GM10266 (cell line): ENCODE results near the gene SLC37A2.

Experiments used
- DNase-seq: peaks from one replicate; pipeline ENCODE4 v3.0.0; 2012; ENCODE audit errors: extremely low spot score
- TF ChIP-seq, protein P1 (sequence below): IDR thresholded peaks from 2 replicates; pipeline ENCODE4 v1.5.1; 2012; ENCODE audit warnings: mild to moderate bottlenecking, low read depth; ENCODE audit not compliant: control insufficient read depth, insufficient read depth; ENCODE audit errors: missing control alignments

Gene SLC37A2

DNA sequence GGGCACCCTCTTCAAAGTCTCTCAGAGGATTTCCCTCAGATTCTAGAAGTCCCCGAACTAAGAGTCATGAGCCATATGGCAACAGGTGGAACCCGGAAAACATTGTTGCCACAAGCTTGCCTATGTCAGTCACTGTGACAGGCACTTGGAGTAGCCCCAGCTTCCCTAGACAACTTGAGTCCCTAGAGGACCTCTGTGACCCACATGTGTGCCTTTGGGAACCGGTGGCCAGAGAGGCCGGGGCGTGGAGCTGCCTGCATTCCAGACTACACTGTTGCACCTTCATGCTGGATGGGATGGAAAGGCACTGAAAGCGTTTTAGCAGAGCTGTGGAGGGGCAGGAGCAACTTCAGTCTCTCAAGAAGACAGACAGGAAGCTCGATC is 12.1 kb downstream of the SLC37A2 start:
- TF ChIP-seq, protein P1, sequence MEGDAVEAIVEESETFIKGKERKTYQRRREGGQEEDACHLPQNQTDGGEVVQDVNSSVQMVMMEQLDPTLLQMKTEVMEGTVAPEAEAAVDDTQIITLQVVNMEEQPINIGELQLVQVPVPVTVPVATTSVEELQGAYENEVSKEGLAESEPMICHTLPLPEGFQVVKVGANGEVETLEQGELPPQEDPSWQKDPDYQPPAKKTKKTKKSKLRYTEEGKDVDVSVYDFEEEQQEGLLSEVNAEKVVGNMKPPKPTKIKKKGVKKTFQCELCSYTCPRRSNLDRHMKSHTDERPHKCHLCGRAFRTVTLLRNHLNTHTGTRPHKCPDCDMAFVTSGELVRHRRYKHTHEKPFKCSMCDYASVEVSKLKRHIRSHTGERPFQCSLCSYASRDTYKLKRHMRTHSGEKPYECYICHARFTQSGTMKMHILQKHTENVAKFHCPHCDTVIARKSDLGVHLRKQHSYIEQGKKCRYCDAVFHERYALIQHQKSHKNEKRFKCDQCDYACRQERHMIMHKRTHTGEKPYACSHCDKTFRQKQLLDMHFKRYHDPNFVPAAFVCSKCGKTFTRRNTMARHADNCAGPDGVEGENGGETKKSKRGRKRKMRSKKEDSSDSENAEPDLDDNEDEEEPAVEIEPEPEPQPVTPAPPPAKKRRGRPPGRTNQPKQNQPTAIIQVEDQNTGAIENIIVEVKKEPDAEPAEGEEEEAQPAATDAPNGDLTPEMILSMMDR, result no peak
- no peak for DNase-seq

DNA sequence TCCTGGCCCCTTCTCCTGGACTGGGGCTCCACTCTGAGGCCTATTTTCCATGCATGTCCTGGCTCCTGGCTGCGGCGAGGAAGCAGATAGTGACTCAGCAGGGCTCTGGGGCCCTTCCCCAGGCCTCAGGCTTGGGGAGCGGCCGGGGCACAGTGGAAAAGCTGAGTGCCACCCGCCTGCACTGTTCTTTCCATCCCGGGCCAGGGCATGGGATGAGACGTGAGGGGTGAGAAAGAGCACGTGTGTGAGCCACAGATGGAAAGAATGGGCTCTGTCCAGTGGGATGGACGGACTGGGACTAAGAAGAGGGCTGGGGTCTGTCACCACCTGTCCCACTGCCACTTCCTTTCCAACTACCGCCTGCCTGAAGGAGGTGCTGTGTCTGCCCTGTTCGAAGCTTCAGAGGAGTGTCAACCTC is 12.8 kb downstream of the SLC37A2 start:
- TF ChIP-seq, protein P1, result no peak
- DNase-seq, result no peak

GRCh38 chr11:125076378-125076945 is 13.4 kb downstream of the SLC37A2 start:
- DNase-seq, result no peak
- TF ChIP-seq, protein P1, result no peak

GRCh38 chr11:125078016-125078415 is 14.9 kb downstream of the SLC37A2 start:
- no peak for DNase-seq
- TF ChIP-seq, protein P1, result no peak

GRCh38 chr11:125078516-125079140 is 15.5 kb downstream of the SLC37A2 start:
- no peak for DNase-seq
- TF ChIP-seq, protein P1, result no peak

- no peak for DNase-seq
- TF ChIP-seq, protein P1, result no peak
Measured at GRCh38 chr11:125079151-125079877, 16.2 kb downstream of the SLC37A2 start.
